MM.1S (cell line): ENCODE measurements around the gene ACTN3.

ENCODE experiments used
- EZH2 ChIP-seq: fragments of 300-600 bp; sonication (generic); optimal IDR thresholded peaks from 2 replicates; pipeline ENCODE3; 2017; ENCODE audit warnings: low read depth, mild to moderate bottlenecking, antibody characterized with exemption, low read length, mixed read lengths
- EZH2phosphoT487 ChIP-seq: fragments of 300-600 bp; sonication (generic); IDR thresholded peaks from 2 replicates; pipeline ENCODE4 v1.6.1; 2018; ENCODE audit warnings: antibody characterized with exemption, low read length
- TF ChIP-seq, protein P1 (sequence below): fragments of 300-600 bp; sonication (generic); IDR thresholded peaks from 2 replicates; pipeline ENCODE4 v1.5.1; 2016; ENCODE audit warnings: antibody characterized with exemption, low read length, mixed read lengths

DNA sequence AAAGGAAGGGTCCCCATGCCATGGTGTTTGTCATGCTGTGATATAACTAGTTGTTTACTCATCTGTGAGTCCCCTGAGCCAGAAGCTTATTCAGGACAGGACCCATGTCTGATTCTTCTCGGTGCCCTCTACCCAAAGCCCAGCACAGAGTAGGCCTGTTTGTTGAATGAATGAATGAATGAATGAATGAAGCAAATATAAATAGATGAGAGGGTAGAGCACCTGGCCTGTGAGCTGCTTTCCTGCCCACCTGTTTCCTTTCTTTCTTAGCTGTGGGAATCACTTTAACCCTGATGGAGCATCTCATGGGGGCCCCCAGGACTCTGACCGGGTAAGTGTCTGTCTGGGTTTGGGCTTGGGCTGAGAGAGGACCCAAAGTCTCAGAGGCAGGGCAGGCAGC lies 53.5 kb downstream of the ACTN3 start:
- TF ChIP-seq EZH2 (no peak), EZH2phosphoT487 (no peak)
- TF ChIP-seq, protein P1, sequence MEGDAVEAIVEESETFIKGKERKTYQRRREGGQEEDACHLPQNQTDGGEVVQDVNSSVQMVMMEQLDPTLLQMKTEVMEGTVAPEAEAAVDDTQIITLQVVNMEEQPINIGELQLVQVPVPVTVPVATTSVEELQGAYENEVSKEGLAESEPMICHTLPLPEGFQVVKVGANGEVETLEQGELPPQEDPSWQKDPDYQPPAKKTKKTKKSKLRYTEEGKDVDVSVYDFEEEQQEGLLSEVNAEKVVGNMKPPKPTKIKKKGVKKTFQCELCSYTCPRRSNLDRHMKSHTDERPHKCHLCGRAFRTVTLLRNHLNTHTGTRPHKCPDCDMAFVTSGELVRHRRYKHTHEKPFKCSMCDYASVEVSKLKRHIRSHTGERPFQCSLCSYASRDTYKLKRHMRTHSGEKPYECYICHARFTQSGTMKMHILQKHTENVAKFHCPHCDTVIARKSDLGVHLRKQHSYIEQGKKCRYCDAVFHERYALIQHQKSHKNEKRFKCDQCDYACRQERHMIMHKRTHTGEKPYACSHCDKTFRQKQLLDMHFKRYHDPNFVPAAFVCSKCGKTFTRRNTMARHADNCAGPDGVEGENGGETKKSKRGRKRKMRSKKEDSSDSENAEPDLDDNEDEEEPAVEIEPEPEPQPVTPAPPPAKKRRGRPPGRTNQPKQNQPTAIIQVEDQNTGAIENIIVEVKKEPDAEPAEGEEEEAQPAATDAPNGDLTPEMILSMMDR: no peak
